Activated T-cell treated with anti-CD3 and anti-CD28 coated beads for 1 hour (primary cell): Measurements from ENCODE around the gene APOC4.

Experiments used
- DNase-seq: peaks from one replicate; pipeline ENCODE4 v3.0.0-alpha.2; 2020; ENCODE audit warnings: low read depth

The APOC4 gene

DNA sequence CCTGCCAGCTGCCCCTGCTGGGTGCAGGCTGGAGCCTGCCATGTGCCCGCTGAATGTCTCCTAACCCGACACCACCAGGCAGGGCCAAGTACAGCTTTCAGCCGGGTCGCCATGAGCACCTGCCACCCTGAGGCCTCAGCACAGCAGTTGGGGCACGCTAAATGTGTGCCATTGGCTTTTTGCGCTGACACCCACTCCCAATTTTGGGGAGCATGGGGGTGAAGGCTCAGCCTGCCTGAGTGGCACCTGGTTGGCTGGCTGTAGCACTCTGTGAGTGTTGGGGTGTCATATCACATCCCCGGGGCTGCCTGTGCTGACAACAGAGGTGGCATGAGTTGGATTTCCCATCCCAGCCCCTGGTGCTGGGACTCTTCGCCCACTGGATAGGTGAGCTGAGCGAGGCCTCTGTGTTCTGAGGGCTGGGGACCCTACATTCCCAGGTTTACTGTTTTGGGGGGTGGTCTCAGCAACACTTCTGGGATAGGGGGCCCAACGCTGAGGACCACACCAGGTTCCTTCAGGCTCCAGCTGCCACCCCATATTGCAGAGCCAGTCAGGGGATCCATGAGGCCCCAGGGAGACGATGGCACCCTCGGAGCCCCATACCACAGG is 52.0 kb downstream of the APOC4 start:
- DNase-seq = no peak
